GM12878 (cell line): ENCODE results near the gene CEP135. TPM values are rescaled to one million over a fixed set of nuclear protein-coding genes. Genes with fewer than 3 reads are reported as not detected.

Source experiments
- ATAC-seq: fragments of 200-7000 bp; cut with Tn5 transposase; 3 replicates; pipeline ENCODE4 v1.9.1; 2020; ENCODE audit warnings: mild to moderate bottlenecking, moderate library complexity
- BruUV-seq: library from RNA; stranded (reverse); fragments of 400-500 nt; replicated peaks from 2 replicates; lab custom pipeline; 2021; lab: Mats Ljungman, UMichigan
- CTCF ChIA-PET: fragments of 300-600 bp; sonication (Branson Sonifier 250); formaldehyde crosslinking; extraction: SDS; loops from one replicate; lab custom pipeline; 2021; ENCODE audit warnings: inconsistent platforms; lab: Yijun Ruan, JAX
- POLR2A ChIA-PET: fragments of 350-600 bp; formaldehyde crosslinking; extraction: SDS; loops from one replicate; lab custom pipeline; 2021; ENCODE audit warnings: inconsistent platforms; lab: Charles Lee
- RAD21 ChIA-PET: fragments of 300-600 bp; sonication (Branson Sonifier 250); formaldehyde crosslinking; loops from one replicate; lab custom pipeline; 2023; ENCODE audit warnings: antibody characterized with exemption; ENCODE audit not compliant: unreplicated experiment; lab: Charles Lee
- SMC1A ChIA-PET: fragments of 300-600 bp; sonication (Branson Sonifier 250); formaldehyde crosslinking; loops from one replicate; lab custom pipeline; 2023; ENCODE audit not compliant: unreplicated experiment, uncharacterized antibody; lab: Charles Lee
- DNase-seq: peaks from one replicate; pipeline ENCODE4 v3.0.0-alpha.2; 2011; ENCODE audit warnings: low read depth, low spot score
- FAIRE-seq: peaks from 3 replicates; lab custom pipeline; 2011; peaks lifted over from hg19 to GRCh38; lab: Jason Lieb, UNC
- H2AFZ ChIP-seq: 2 replicates; pipeline ENCODE4 v1.6.0; 2011; ENCODE audit warnings: low read depth, low read length, control low read depth; ENCODE audit not compliant: control insufficient read depth
- H3K27ac ChIP-seq: 2 replicates; pipeline ENCODE4 v1.5.1; 2011; ENCODE audit warnings: control low read depth; ENCODE audit not compliant: control insufficient read depth, insufficient read depth
- H3K27me3 ChIP-seq, 2 experiments: replicated peaks in 1 of 2; 2 replicates each; pipeline versions ENCODE4 v1.6.0 to v1.6.1; 2011; ENCODE audit warnings: low read length in 1 of 2; ENCODE audit not compliant: control insufficient read depth in 2 of 2, insufficient read depth in 2 of 2
- H3K36me3 ChIP-seq, 2 experiments: 2 replicates each; pipeline ENCODE4 v1.5.1; 2011; ENCODE audit warnings: low read length in 1 of 2; ENCODE audit not compliant: control insufficient read depth in 2 of 2, insufficient read depth in 2 of 2
- H3K4me1 ChIP-seq: 2 replicates; pipeline ENCODE4 v1.6.1; 2011; ENCODE audit warnings: mild to moderate bottlenecking, low read length, moderate library complexity, mixed read lengths; ENCODE audit not compliant: control insufficient read depth, insufficient read depth
- H3K4me2 ChIP-seq: 2 replicates; pipeline ENCODE4 v1.6.0; 2011; ENCODE audit warnings: control low read depth; ENCODE audit not compliant: control insufficient read depth, insufficient read depth
- H3K4me3 ChIP-seq: fragments of 200-600 bp; sonication (generic); 2 replicates; pipeline ENCODE4 v1.5.1; 2016
- H3K79me2 ChIP-seq: 2 replicates; pipeline ENCODE4 v1.6.0; 2011; ENCODE audit warnings: low read length; ENCODE audit not compliant: control insufficient read depth, insufficient read depth
- H3K9ac ChIP-seq: 2 replicates; pipeline ENCODE4 v1.8.0; 2011; ENCODE audit warnings: low read length, control low read depth, mixed read lengths; ENCODE audit not compliant: control insufficient read depth, insufficient read depth
- H3K9me3 ChIP-seq: replicated peaks from 3 replicates; pipeline ENCODE4 v1.5.1; 2011; ENCODE audit warnings: mild to moderate bottlenecking, low read length; ENCODE audit not compliant: control insufficient read depth, insufficient read depth
- H4K20me1 ChIP-seq: 2 replicates; pipeline ENCODE4 v1.6.0; 2011; ENCODE audit not compliant: control insufficient read depth, insufficient read depth
- ATF7 ChIP-seq: fragments of 450-650 bp; IDR thresholded peaks from 2 replicates; pipeline ENCODE4 v1.6.1; 2016; ENCODE audit warnings: low read depth, mild to moderate bottlenecking
- CBX5 ChIP-seq: sonication (generic); IDR thresholded peaks from 2 replicates; pipeline ENCODE4 v1.6.1; 2016; ENCODE audit warnings: low read depth, moderate library complexity, mild to moderate bottlenecking, inconsistent platforms
- ELK1 ChIP-seq: IDR thresholded peaks from 2 replicates; pipeline ENCODE4 v1.6.1; 2012; ENCODE audit warnings: low read depth, low read length, improper control_type of control experiment
- HDAC2 ChIP-seq: fragments of 200-600 bp; sonication (generic); IDR thresholded peaks from 2 replicates; pipeline ENCODE4 v1.6.1; 2017
- HDGF ChIP-seq: fragments of 450-650 bp; IDR thresholded peaks from 2 replicates; pipeline ENCODE4 v1.6.1; 2016; ENCODE audit warnings: antibody characterized with exemption
- IKZF2 ChIP-seq, 2 experiments: fragments of 450-650 bp; IDR thresholded peaks; 2 replicates each; pipeline ENCODE4 v1.6.1; 2017; ENCODE audit warnings: mild to moderate bottlenecking in 2 of 2, moderate library complexity in 2 of 2
- MLLT1 ChIP-seq: fragments of 450-650 bp; IDR thresholded peaks from 2 replicates; pipeline ENCODE4 v1.6.1; 2016; ENCODE audit warnings: mild to moderate bottlenecking
- MTA2 ChIP-seq: fragments of 450-650 bp; IDR thresholded peaks from 2 replicates; pipeline ENCODE4 v1.6.1; 2016; ENCODE audit warnings: low read depth, mild to moderate bottlenecking, moderate library complexity
- MYB ChIP-seq: fragments of 150-350 bp; IDR thresholded peaks from 2 replicates; pipeline ENCODE4 v1.6.1; 2014; ENCODE audit warnings: mild to moderate bottlenecking, low read depth, low read length, borderline replicate concordance
- NR2F1 ChIP-seq: fragments of 450-650 bp; conservative IDR thresholded peaks from 2 replicates; pipeline ENCODE4 v1.6.1; 2017; ENCODE audit warnings: mild to moderate bottlenecking
- PML ChIP-seq: IDR thresholded peaks from 2 replicates; pipeline ENCODE4 v1.6.1; 2012; ENCODE audit warnings: low read length, inconsistent platforms
- SIN3A ChIP-seq: IDR thresholded peaks from 2 replicates; pipeline ENCODE4 v1.6.1; 2012; ENCODE audit warnings: low read depth, low read length, improper control_type of control experiment
- TCF3 ChIP-seq: IDR thresholded peaks from 2 replicates; pipeline ENCODE4 v1.6.1; 2012; ENCODE audit warnings: low read depth, mild to moderate bottlenecking, low read length, borderline replicate concordance; ENCODE audit not compliant: insufficient read depth
- ZBED1 ChIP-seq: IDR thresholded peaks from 2 replicates; pipeline ENCODE4 v1.6.1; 2016; ENCODE audit warnings: borderline replicate concordance
- ZBTB33 ChIP-seq: fragments of 450-650 bp; IDR thresholded peaks from 2 replicates; pipeline ENCODE4 v1.6.1; 2017; ENCODE audit warnings: mild to moderate bottlenecking
- ZNF207 ChIP-seq: fragments of 450-650 bp; IDR thresholded peaks from 2 replicates; pipeline ENCODE4 v1.6.1; 2014; ENCODE audit warnings: antibody characterized with exemption, mild to moderate bottlenecking, borderline replicate concordance
- ZNF687 ChIP-seq: fragments of 450-650 bp; IDR thresholded peaks from 2 replicates; pipeline ENCODE4 v1.6.1; 2017; ENCODE audit warnings: mild to moderate bottlenecking, moderate library complexity
- WGBS: methylation state at CpG from one replicate; pipeline ENCODE4 v1.1.6; 2016; ENCODE audit warnings: low lambda C conversion rate; ENCODE audit not compliant: insufficient replicate concordance, insufficient coverage; ENCODE audit errors: missing lambda C conversion rate; 5-methylcytosine and 5-hydroxymethylcytosine counted together
- in situ Hi-C: fragments of 300-500 bp; cut with MboI; formaldehyde crosslinking; loops from 9 replicates; pipeline ENCODE4 v1.14.3; 2018; ENCODE audit warnings: mixed read lengths
- intact Hi-C: fragments of 100-400 bp; cut with micrococcal nuclease; formaldehyde crosslinking; loops from one replicate; pipeline ENCODE4 v1.14.2; 2022; ENCODE audit not compliant: unreplicated experiment
- polyA plus RNA-seq, 11 experiments: library from polyadenylated mRNA; depleted of rRNA in 4 of 11; unstranded in 6 of 11; stranded (reverse) in 5 of 11; fragments of >200 nt; fragmentation: Nextera tagmentation in 4 of 11; fragmentation: Illumina TruSeq in 1 of 11; extraction: Ambion mirVana in 4 of 11; extraction: Trizol in 1 of 11; gene quantifications; 1 replicate in 1 of 11; 2 replicates in 10 of 11; pipeline versions ENCODE4 v1.2.1 to v1.2.3, GENCODE V29; 2011 to 2016; ENCODE audit warnings: inconsistent platforms in 2 of 11, missing spikeins in 2 of 11, low read depth in 1 of 11
- total RNA-seq, 4 experiments: library from RNA; depleted of rRNA in 3 of 4; stranded (reverse); fragments of >200 nt in 3 of 4; fragmentation: Illumina TruSeq in 1 of 4; extraction: Trizol in 1 of 4; gene quantifications; 2 replicates each; pipeline versions ENCODE4 v1.2.1 to v1.2.3, GENCODE V29; 2013 to 2021

Gene CEP135
- total and polyA plus RNA-seq, 10 of the 15 experiments (the other 5 are each of a cell fraction or from before 2014, with no cell fraction given): 2.9 to 13.6 (median 10.1) TPM

GRCh38 chr4:55980725-55981124, 32.0 kb downstream of the CEP135 start:
- in situ Hi-C loops (no loop called here), intact Hi-C loops (no loop called here)
- H3K9me3 ChIP-seq: no peaks in the 10 kb centered on the region; the same call in 2 of the 3 replicates
- no peak overlapping the region for H3K4me3 ChIP-seq
- H3K27ac ChIP-seq: peak overlapping the region; percentile 40
- no peak overlapping the region for H3K4me2 ChIP-seq
- peaks cover 0 to 3% of the 10 kb centered on the region in 2 experiments; a peak in 2 of 4 replicates for H3K36me3 ChIP-seq
- H2AFZ ChIP-seq: peak overlapping the region; percentile 18
- no peaks in the 10 kb centered on the region for H3K27me3 ChIP-seq
- DNase-seq: peak; percentile 21
- no TSS peak for BruUV-seq
- peak; percentile 7 for FAIRE-seq
- ChIA-PET RAD21 (interaction anchor here (0.7 to 2.0 kb wide), 5 partner anchors 10 to 33 kb away, joined by 4 to 14 read pairs (median 6); partner anchors contain the start of gene CEP135), POLR2A (interaction anchor here (0.8 to 1.5 kb wide), 6 partner anchors 10 to 34 kb away, joined by 3 to 8 read pairs (median 4); partner anchors contain the start of gene CEP135), SMC1A (interaction anchor here (0.6 to 4.7 kb wide), 8 partner anchors 11 to 49 kb away, joined by 3 to 54 read pairs (median 3); partner anchors contain the start of gene CEP135), CTCF (interaction anchor here (1.0 to 2.4 kb wide), 6 partner anchors 8 to 32 kb away, joined by 4 to 14 read pairs (median 6); partner anchors contain the start of gene CEP135)
- H3K9ac ChIP-seq: no peak overlapping the region
- WGBS: 67% methylated on average over 3 of the region's 3 CpGs
- ATAC-seq: peak; percentile 83
- peaks cover 6% of the 10 kb centered on the region for H3K4me1 ChIP-seq
- no peaks in the 10 kb centered on the region for H4K20me1 ChIP-seq
- no peaks in the 10 kb centered on the region for H3K79me2 ChIP-seq
- TF ChIP-seq MLLT1 (no peak), ZNF207 (no peak), HDAC2 (no peak), ZBED1 (no peak), CBX5 (no peak), TCF3 (no peak), ZBTB33 (no peak), MYB (no peak), ATF7 (no peak), ZNF687 (0 out of 2 replicates have a peak, but pooled peaks have one; percentile 30), MTA2 (peak; percentile 43; the same call in 1 of the 2 replicates), PML (no peak), ELK1 (no peak), HDGF (no peak), NR2F1 (peak; percentile 66), IKZF2 (IDR thresholded peaks at IDR 0.05) (peak in 1 of 2 experiments; percentile 32; a peak in 1 of 4 replicates), SIN3A (no peak)
